ENCODE data around the gene APOBEC3B. TPM values are rescaled to one million over a fixed set of nuclear protein-coding genes. Genes with fewer than 3 reads are reported as not detected.

Gene APOBEC3B
- polyA plus RNA-seq, 1 of the 3 experiments (the other 2 are of a cell fraction) = not detected

- Histone ChIP-seq H3K4me2 (no peak overlapping the region), H4K20me1 (ENCODE audit: insufficient read depth) (no peaks in the 10 kb centered on the region), H3K9me3 (no peaks in the 10 kb centered on the region), H3K79me2 (ENCODE audit: insufficient read depth) (no peaks in the 10 kb centered on the region), H3K27me3 (ENCODE audit: insufficient read depth) (no peaks in the 10 kb centered on the region; the same call in 1 of the 2 replicates), H3K36me3 (replicated peaks in 1 of 2; ENCODE audit: control insufficient read depth in 1 of 2, insufficient read depth in 2 of 2, low read length in 1 of 2) (no peaks in the 10 kb centered on the region), H3F3A (replicated peaks; ENCODE audit: insufficient read depth) (no peaks in the 10 kb centered on the region), H2AFZ (ENCODE audit: low read depth) (no peak overlapping the region), H3K9ac (no peak overlapping the region), H3K4me1 (ENCODE audit: control insufficient read depth in 1 of 2, insufficient read depth in 2 of 2, low read depth in 1 of 2, low read length in 1 of 2) (no peaks in the 10 kb centered on the region; a peak in 1 of 4 replicates), H3K27ac (ENCODE audit: low read depth in 2 of 2, low read length in 1 of 2) (no peak overlapping the region), H3K4me3 (ENCODE audit: low read depth in 2 of 2, low read length in 1 of 2) (no peak overlapping the region), H3K9me2 (no peaks in the 10 kb centered on the region)
- TF ChIP-seq GATA2 (CRISPR knock-in tag; IDR thresholded peaks at IDR 0.05) = no peak
- TF ChIP-seq EP300 (IDR thresholded peaks at IDR 0.05; ENCODE audit: borderline replicate concordance in 1 of 2, low read depth in 1 of 2, low read length in 1 of 2) = no peak
- DNase-seq = no peak
- WGBS (ENCODE audit: low lambda C conversion rate) = 66% methylated on average over 4 of the region's 6 CpGs
- ChIA-PET CTCF (interaction anchor here (0.8 to 1.0 kb wide), 3 partner anchors 126 to 230 kb away, joined by 3 read pairs; no protein-coding TSS in a partner anchor), POLR2A (no interaction called here)
These were observed 14.0 kb downstream of the APOBEC3B start for GRCh38 chr22:38996105-38996504.

GRCh38 chr22:38997518-38997917, 15.4 kb downstream of the APOBEC3B start:
- POLR2A ChIA-PET = no interaction called here

More at GRCh38 chr22:38997518-38997917, 15.4 kb downstream of the APOBEC3B start:
- Histone ChIP-seq H4K20me1 (ENCODE audit: insufficient read depth) (no peaks in the 10 kb centered on the region), H3K9me3 (no peaks in the 10 kb centered on the region), H2AFZ (ENCODE audit: low read depth) (no peak overlapping the region), H3K27ac (ENCODE audit: low read depth in 2 of 2, low read length in 1 of 2) (no peak overlapping the region), H3K4me1 (ENCODE audit: control insufficient read depth in 1 of 2, insufficient read depth in 2 of 2, low read depth in 1 of 2, low read length in 1 of 2) (no peaks in the 10 kb centered on the region; a peak in 1 of 4 replicates), H3K36me3 (replicated peaks in 1 of 2; ENCODE audit: control insufficient read depth in 1 of 2, insufficient read depth in 2 of 2, low read length in 1 of 2) (no peaks in the 10 kb centered on the region), H3K9me2 (no peaks in the 10 kb centered on the region), H3K4me3 (ENCODE audit: low read depth in 2 of 2, low read length in 1 of 2) (no peak overlapping the region), H3F3A (replicated peaks; ENCODE audit: insufficient read depth) (no peaks in the 10 kb centered on the region), H3K9ac (no peak overlapping the region), H3K79me2 (ENCODE audit: insufficient read depth) (no peaks in the 10 kb centered on the region), H3K27me3 (ENCODE audit: insufficient read depth) (no peaks in the 10 kb centered on the region; the same call in 1 of the 2 replicates), H3K4me2 (no peak overlapping the region)
- WGBS (ENCODE audit: low lambda C conversion rate) = no CpG with 5 or more reads among the region's 3 CpGs
- CTCF ChIA-PET = no interaction called here
- TF ChIP-seq EP300 (IDR thresholded peaks at IDR 0.05; ENCODE audit: borderline replicate concordance in 1 of 2, low read depth in 1 of 2, low read length in 1 of 2) (no peak), SIN3A (IDR thresholded peaks at IDR 0.05; ENCODE audit: borderline replicate concordance, low read depth, low read length) (no peak), CHD2 (IDR thresholded peaks at IDR 0.05; ENCODE audit: low read length, partially characterized antibody) (no peak), USF1 (IDR thresholded peaks at IDR 0.05; ENCODE audit: borderline replicate concordance, low read depth) (no peak), CTCF (IDR thresholded peaks at IDR 0.05) (no peak), NFIC (IDR thresholded peaks at IDR 0.05; ENCODE audit: borderline replicate concordance) (no peak)
- no peak for DNase-seq
